Measurements from ENCODE around the gene MGAT3. TPM values are rescaled to one million over a fixed set of nuclear protein-coding genes. Genes with fewer than 3 reads are reported as not detected.

MGAT3 gene
- total and polyA plus RNA-seq, 2 of the 13 experiments (the other 11 are each of a cell fraction or from before 2014, with no cell fraction given) = 0.11 to 0.15 TPM

- no peak for TF ChIP-seq CAMTA2 (CRISPR knock-in tag; IDR thresholded peaks at IDR 0.05; ENCODE audit: borderline replicate concordance)
- TF ChIP-seq SP1 (IDR thresholded peaks at IDR 0.05) = no peak
- peak; percentile 85 for TF ChIP-seq SP1 (CRISPR knock-in tag; IDR thresholded peaks at IDR 0.05)
- no peak for TF ChIP-seq ELF4 (CRISPR knock-in tag; IDR thresholded peaks at IDR 0.05; ENCODE audit: borderline replicate concordance)
- TF ChIP-seq HNRNPH1 (optimal IDR thresholded peaks at IDR 0.05; ENCODE audit: low read depth, low read length) = no peak
- 0 out of 2 replicates have a peak, but pooled peaks have one; percentile 4 for TF ChIP-seq FOXJ3 (CRISPR knock-in tag; IDR thresholded peaks at IDR 0.05; ENCODE audit: borderline replicate concordance)
- TF ChIP-seq IKZF4 (CRISPR knock-in tag; IDR thresholded peaks at IDR 0.05; ENCODE audit: borderline replicate concordance, low read depth, not compliant biosample characterization) = peak; percentile 81
- no peak for TF ChIP-seq TP53 (CRISPR knock-in tag; conservative IDR thresholded peaks at IDR 0.05)
- TF ChIP-seq, protein P1, sequence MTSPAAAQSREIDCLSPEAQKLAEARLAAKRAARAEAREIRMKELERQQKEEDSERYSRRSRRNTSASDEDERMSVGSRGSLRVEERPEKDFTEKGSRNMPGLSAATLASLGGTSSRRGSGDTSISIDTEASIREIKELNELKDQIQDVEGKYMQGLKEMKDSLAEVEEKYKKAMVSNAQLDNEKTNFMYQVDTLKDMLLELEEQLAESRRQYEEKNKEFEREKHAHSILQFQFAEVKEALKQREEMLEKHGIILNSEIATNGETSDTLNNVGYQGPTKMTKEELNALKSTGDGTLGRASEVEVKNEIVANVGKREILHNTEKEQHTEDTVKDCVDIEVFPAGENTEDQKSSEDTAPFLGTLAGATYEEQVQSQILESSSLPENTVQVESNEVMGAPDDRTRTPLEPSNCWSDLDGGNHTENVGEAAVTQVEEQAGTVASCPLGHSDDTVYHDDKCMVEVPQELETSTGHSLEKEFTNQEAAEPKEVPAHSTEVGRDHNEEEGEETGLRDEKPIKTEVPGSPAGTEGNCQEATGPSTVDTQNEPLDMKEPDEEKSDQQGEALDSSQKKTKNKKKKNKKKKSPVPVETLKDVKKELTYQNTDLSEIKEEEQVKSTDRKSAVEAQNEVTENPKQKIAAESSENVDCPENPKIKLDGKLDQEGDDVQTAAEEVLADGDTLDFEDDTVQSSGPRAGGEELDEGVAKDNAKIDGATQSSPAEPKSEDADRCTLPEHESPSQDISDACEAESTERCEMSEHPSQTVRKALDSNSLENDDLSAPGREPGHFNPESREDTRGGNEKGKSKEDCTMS (CRISPR knock-in tag; conservative IDR thresholded peaks at IDR 0.05) = no peak
- TF ChIP-seq ZNF207 (IDR thresholded peaks at IDR 0.05; ENCODE audit: borderline replicate concordance) = no peak
- no peak for TF ChIP-seq SMAD9 (CRISPR knock-in tag; IDR thresholded peaks at IDR 0.05)
- TF ChIP-seq RELA (CRISPR knock-in tag; IDR thresholded peaks at IDR 0.05) = no peak
- TF ChIP-seq MATR3 (CRISPR knock-in tag; IDR thresholded peaks at IDR 0.05) = no peak
- TF ChIP-seq ZNF232 (CRISPR knock-in tag; IDR thresholded peaks at IDR 0.05; ENCODE audit: borderline replicate concordance) = no peak
- TF ChIP-seq ZNF720 (CRISPR knock-in tag; IDR thresholded peaks at IDR 0.05) = no peak
- TF ChIP-seq HHEX (CRISPR knock-in tag; IDR thresholded peaks at IDR 0.05) = no peak
- TF ChIP-seq CENPBD1 (CRISPR knock-in tag; IDR thresholded peaks at IDR 0.05; ENCODE audit: borderline replicate concordance, low read depth) = no peak
- no peak for TF ChIP-seq TOE1 (CRISPR knock-in tag; IDR thresholded peaks at IDR 0.05)
- TF ChIP-seq SOX13 (IDR thresholded peaks at IDR 0.05) = no peak
- peak in 1 of 2 experiments; percentile 54; a peak in 1 of 4 replicates for TF ChIP-seq SOX13 (CRISPR knock-in tag; conservative IDR thresholded peaks at IDR 0.05 in 1 of 2, IDR thresholded peaks at IDR 0.05 in 1 of 2)
- TF ChIP-seq ZNF768 (CRISPR knock-in tag; IDR thresholded peaks at IDR 0.05) = peak; percentile 56; the same call in 1 of the 2 replicates
- TF ChIP-seq KLF15 (CRISPR knock-in tag; IDR thresholded peaks at IDR 0.05; ENCODE audit: borderline replicate concordance) = no peak
- no peak for TF ChIP-seq TAF15 (IDR thresholded peaks at IDR 0.05; ENCODE audit: low read depth, low read length, poor library complexity, severe bottlenecking)
- TF ChIP-seq SIX4 (CRISPR knock-in tag; IDR thresholded peaks at IDR 0.05) = peak; percentile 48; the same call in 1 of the 2 replicates
- TF ChIP-seq ATAD3A (CRISPR knock-in tag; IDR thresholded peaks at IDR 0.05) = no peak
- peak; percentile 57; the same call in 1 of the 2 replicates for TF ChIP-seq ZNF124 (CRISPR knock-in tag; IDR thresholded peaks at IDR 0.05)
- no peak for TF ChIP-seq FUBP1 (CRISPR knock-in tag; IDR thresholded peaks at IDR 0.05; ENCODE audit: borderline replicate concordance)
- peak; percentile 30; the same call in 1 of the 2 replicates for TF ChIP-seq MED13 (CRISPR knock-in tag; IDR thresholded peaks at IDR 0.05)
Observed at GRCh38 chr22:39502109-39502788, 45.4 kb downstream of the MGAT3 start, which contains the start of gene MIEF1 (continued).
